Activated CD4-positive, alpha-beta T cell treated with anti-CD3 and anti-CD28 coated beads, Interleukin-2, amount 50 U/mL, for 1 hour (primary cell): ENCODE measurements around the gene APOB.
A peak's percentile ranks its signal among the peaks of the same experiment; 100 is the strongest.

Experiments
- DNase-seq: peaks from one replicate; pipeline ENCODE4 v3.0.0-alpha.2; 2020

Gene APOB

GRCh38 chr2:21047141-21048009, 3.5 kb upstream of the APOB start:
- no peak for DNase-seq

- no peak for DNase-seq
Measured at GRCh38 chr2:21046506-21046905, 2.6 kb upstream of the APOB start.

- no peak for DNase-seq
Measured at GRCh38 chr2:21044694-21045371, 960 bp upstream of the APOB start.

- peak; percentile 51 for DNase-seq
Measured at GRCh38 chr2:21042958-21043743, 722 bp downstream of the APOB start.

- DNase-seq, result no peak
Measured at GRCh38 chr2:21042708-21042957, 1.2 kb downstream of the APOB start.

- DNase-seq, result no peak
Measured at GRCh38 chr2:21041943-21042707, 1.7 kb downstream of the APOB start.

- no peak for DNase-seq
Measured at GRCh38 chr2:21041462-21041861, 2.4 kb downstream of the APOB start.

- DNase-seq, result no peak
Measured at GRCh38 chr2:21040468-21041377, 3.1 kb downstream of the APOB start.

- DNase-seq, result no peak
Measured at GRCh38 chr2:21039979-21040467, 3.9 kb downstream of the APOB start.

- DNase-seq, result no peak
Measured at GRCh38 chr2:21039080-21039556, 4.8 kb downstream of the APOB start.

GRCh38 chr2:21038403-21039073, 5.3 kb downstream of the APOB start:
- no peak for DNase-seq

- no peak for DNase-seq
Measured at GRCh38 chr2:21037671-21038108, 6.2 kb downstream of the APOB start.

- no peak for DNase-seq
Measured at GRCh38 chr2:21036708-21037670, 6.9 kb downstream of the APOB start.

- no peak for DNase-seq
Measured at GRCh38 chr2:21035974-21036707, 7.7 kb downstream of the APOB start.

GRCh38 chr2:21035282-21035973, 8.4 kb downstream of the APOB start:
- no peak for DNase-seq

- DNase-seq, result no peak
Measured at GRCh38 chr2:21034972-21035279, 8.9 kb downstream of the APOB start.

- no peak for DNase-seq
Measured at GRCh38 chr2:21034156-21034971, 9.5 kb downstream of the APOB start.
